Sigmoid colon (tissue), 7 donors: ENCODE results near the gene SPRED2. TPM values are rescaled to one million over a fixed set of nuclear protein-coding genes. Genes with fewer than 3 reads are reported as not detected.

Experiments used
- DNase-seq: peaks from one replicate; pipeline ENCODE4 v3.0.0-alpha.2; 2019
- H3K27ac ChIP-seq, 4 donors: fragments of 200-600 bp; sonication (generic); one replicate each; pipeline ENCODE4 v1.5.1; 2016 to 2019; ENCODE audit warnings: mild to moderate bottlenecking in 1 of 4
- H3K27me3 ChIP-seq, 3 donors: fragments of 200-600 bp; sonication (generic); one replicate each; pipeline ENCODE4 v1.5.1; 2019; ENCODE audit warnings: mild to moderate bottlenecking in 1 of 3
- H3K36me3 ChIP-seq, 4 donors: fragments of 200-600 bp; sonication (generic); one replicate each; pipeline ENCODE4 v1.5.1; 2016 to 2019
- H3K4me1 ChIP-seq, 4 donors: fragments of 200-600 bp; sonication (generic); one replicate each; pipeline ENCODE4 v1.5.1; 2017 to 2019
- H3K4me3 ChIP-seq, 4 donors: fragments of 200-600 bp; sonication (generic); one replicate each; pipeline ENCODE4 v1.5.1; 2017 to 2019; ENCODE audit warnings: mild to moderate bottlenecking in 2 of 4, moderate library complexity in 1 of 4
- H3K9me3 ChIP-seq, 4 donors: fragments of 200-600 bp in 3 of 4; sonication (generic) in 3 of 4; one replicate each; pipeline versions ENCODE4 v1.5.1 to v1.6.1; 2013 to 2019
- EP300 ChIP-seq, 4 donors: sonication (generic); formaldehyde crosslinking; IDR thresholded peaks; one replicate each; pipeline ENCODE4 v1.6.1; 2017; ENCODE audit warnings: antibody characterized with exemption in 4 of 4
- POLR2A ChIP-seq, 2 donors: fragments of 450-650 bp; IDR thresholded peaks; one replicate each; pipeline ENCODE4 v1.6.1; 2016; ENCODE audit warnings: antibody characterized with exemption in 2 of 2, mild to moderate bottlenecking in 2 of 2, moderate library complexity in 2 of 2
- POLR2AphosphoS5 ChIP-seq, 4 donors: sonication (generic); formaldehyde crosslinking; IDR thresholded peaks; one replicate each; pipeline ENCODE4 v1.6.1; 2017; ENCODE audit warnings: antibody characterized with exemption in 4 of 4
- WGBS, 2 donors: extraction: QIAGEN DNeasy Blood & Tissue Kit; methylation state at CpG; one replicate each; pipeline ENCODE4 v1.1.7; 2013; 5-methylcytosine and 5-hydroxymethylcytosine counted together
- intact Hi-C: fragments of 100-400 bp; cut with DNase I; formaldehyde crosslinking; loops from one replicate; pipeline ENCODE4 v1.15.1; 2023
- polyA plus RNA-seq, 3 donors: library from polyadenylated mRNA; stranded (reverse); fragments of 200-250 nt; gene quantifications; one replicate each; pipeline ENCODE4 v1.2.3, GENCODE V29; 2013
- total RNA-seq, 4 donors: library from RNA; depleted of rRNA; stranded (reverse); fragments of >200 nt; gene quantifications; one replicate each; pipeline ENCODE4 v1.1.0, GENCODE V29; 2016
- TF ChIP-seq, protein P1 (sequence below), 4 experiments: fragments of 450-650 bp in 3 of 4; fragments of 200-600 bp in 1 of 4; IDR thresholded peaks; one replicate each; pipeline ENCODE4 v1.5.1; 2016 to 2019; ENCODE audit warnings: antibody characterized with exemption in 4 of 4, mild to moderate bottlenecking in 3 of 4, moderate library complexity in 2 of 4
- donor health status: healthy with polysubstance abuse.
- donor health status: Bipolar disorder and iron deficiency.
- donor health status: healthy.

The SPRED2 gene
- total and polyA plus RNA-seq, 7 donors = 6.1 to 31.2 (median 13.0) TPM

DNA sequence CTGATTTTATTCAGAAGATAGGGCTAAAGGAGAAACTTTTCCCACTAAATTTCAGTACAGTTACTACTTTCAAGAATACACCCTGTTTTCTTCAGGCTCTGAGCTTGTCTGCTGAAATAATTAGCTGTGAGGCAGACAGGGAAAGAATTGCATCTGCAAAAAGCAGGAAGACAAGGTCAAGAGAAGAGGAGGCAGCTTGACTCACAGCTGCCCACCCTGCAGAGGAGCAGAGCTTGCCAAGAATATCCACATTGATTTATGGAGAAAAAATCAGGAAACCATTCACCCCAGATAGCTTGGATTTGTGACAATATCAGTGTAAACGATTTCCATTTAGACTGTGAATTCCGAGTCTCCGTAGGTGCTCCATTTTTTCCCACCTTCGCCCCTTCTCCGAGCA is 155.8 kb downstream of the SPRED2 start:
- no peaks in the 10 kb centered on the region for H3K9me3 ChIP-seq
- H3K36me3 ChIP-seq = peaks cover 0 to 20% (median 3%) of the 10 kb centered on the region in 4 donors
- DNase-seq = no peak
- H3K4me1 ChIP-seq = peaks cover 0 to 13% (median 0%) of the 10 kb centered on the region in 4 donors
- intact Hi-C loops = no loop called here
- no peak overlapping the region for H3K27ac ChIP-seq
- WGBS, 2 donors = 83 to 86% methylated on average over 5 of the region's 5 CpGs
- H3K4me3 ChIP-seq = no peak overlapping the region
- H3K27me3 ChIP-seq = no peaks in the 10 kb centered on the region
- TF ChIP-seq, protein P1, sequence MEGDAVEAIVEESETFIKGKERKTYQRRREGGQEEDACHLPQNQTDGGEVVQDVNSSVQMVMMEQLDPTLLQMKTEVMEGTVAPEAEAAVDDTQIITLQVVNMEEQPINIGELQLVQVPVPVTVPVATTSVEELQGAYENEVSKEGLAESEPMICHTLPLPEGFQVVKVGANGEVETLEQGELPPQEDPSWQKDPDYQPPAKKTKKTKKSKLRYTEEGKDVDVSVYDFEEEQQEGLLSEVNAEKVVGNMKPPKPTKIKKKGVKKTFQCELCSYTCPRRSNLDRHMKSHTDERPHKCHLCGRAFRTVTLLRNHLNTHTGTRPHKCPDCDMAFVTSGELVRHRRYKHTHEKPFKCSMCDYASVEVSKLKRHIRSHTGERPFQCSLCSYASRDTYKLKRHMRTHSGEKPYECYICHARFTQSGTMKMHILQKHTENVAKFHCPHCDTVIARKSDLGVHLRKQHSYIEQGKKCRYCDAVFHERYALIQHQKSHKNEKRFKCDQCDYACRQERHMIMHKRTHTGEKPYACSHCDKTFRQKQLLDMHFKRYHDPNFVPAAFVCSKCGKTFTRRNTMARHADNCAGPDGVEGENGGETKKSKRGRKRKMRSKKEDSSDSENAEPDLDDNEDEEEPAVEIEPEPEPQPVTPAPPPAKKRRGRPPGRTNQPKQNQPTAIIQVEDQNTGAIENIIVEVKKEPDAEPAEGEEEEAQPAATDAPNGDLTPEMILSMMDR (IDR thresholded peaks at IDR 0.05) = no peak
- TF ChIP-seq POLR2AphosphoS5 (IDR thresholded peaks at IDR 0.05) = no peak
- no peak for TF ChIP-seq POLR2A (IDR thresholded peaks at IDR 0.05)
- no peak for TF ChIP-seq EP300 (IDR thresholded peaks at IDR 0.05)

GRCh38 chr2:65275141-65275915 is 157.1 kb downstream of the SPRED2 start:
- H3K4me3 ChIP-seq = no peak overlapping the region
- no peaks in the 10 kb centered on the region for H3K27me3 ChIP-seq
- H3K4me1 ChIP-seq = peaks cover 0 to 13% (median 0%) of the 10 kb centered on the region in 4 donors
- DNase-seq = no peak
- no peak overlapping the region for H3K27ac ChIP-seq
- no peak for TF ChIP-seq EP300 (IDR thresholded peaks at IDR 0.05)
- TF ChIP-seq, protein P1 (IDR thresholded peaks at IDR 0.05) = no peak
- no peaks in the 10 kb centered on the region for H3K9me3 ChIP-seq
- intact Hi-C loops = no loop called here
- peaks cover 0 to 24% (median 3%) of the 10 kb centered on the region in 4 donors for H3K36me3 ChIP-seq
- 71 to 81% methylated on average over 4 of the region's 4 CpGs for whole genome bisulfite sequencing, 2 donors

- no peak for TF ChIP-seq POLR2AphosphoS5 (IDR thresholded peaks at IDR 0.05)
- no peak overlapping the region for H3K27ac ChIP-seq
- intact Hi-C loops = no loop called here
- peaks cover 0 to 24% (median 3%) of the 10 kb centered on the region in 4 donors for H3K36me3 ChIP-seq
- H3K9me3 ChIP-seq = no peaks in the 10 kb centered on the region
- no peaks in the 10 kb centered on the region for H3K27me3 ChIP-seq
- H3K4me3 ChIP-seq = no peak overlapping the region
- DNase-seq = no peak
- H3K4me1 ChIP-seq = peaks cover 0 to 8% (median 0%) of the 10 kb centered on the region in 4 donors
- 96% methylated on average over 8 of the region's 8 CpGs for WGBS, 2 donors
These were observed 159.1 kb downstream of the SPRED2 start for GRCh38 chr2:65273344-65273743.

DNA sequence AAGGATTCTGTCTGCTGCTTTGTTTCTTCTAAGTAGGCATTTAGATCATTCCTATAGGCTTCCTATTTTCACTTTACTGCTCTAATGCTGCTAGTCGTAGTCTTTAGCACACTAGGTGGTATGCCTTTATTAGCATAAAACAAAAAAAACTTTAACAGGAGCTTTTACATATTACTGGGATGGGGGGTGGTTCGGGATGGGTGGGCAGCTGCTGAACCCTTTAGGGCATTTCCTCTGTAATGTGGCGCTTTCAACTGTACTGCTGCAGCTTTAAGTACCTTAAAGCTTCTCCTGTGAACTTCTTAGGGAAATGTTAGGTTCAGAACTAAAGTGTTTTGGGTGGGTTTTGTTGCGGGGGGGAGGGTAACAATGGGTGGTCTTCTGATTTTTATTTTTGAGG is 163.4 kb downstream of the SPRED2 start:
- Histone ChIP-seq H3K4me1 (peaks cover 0 to 3% (median 0%) of the 10 kb centered on the region in 4 donors), H3K36me3 (peaks cover 0 to 44% (median 6%) of the 10 kb centered on the region in 4 donors)
- intact Hi-C loops = loop anchor here (5.0 kb wide), 1 partner anchor 303 kb away; no protein-coding TSS in a partner anchor

GRCh38 chr2:65267008-65267407 is 165.4 kb downstream of the SPRED2 start:
- 91 to 92% methylated on average over 1 of the region's 1 CpG for WGBS, 2 donors
- intact Hi-C loops = loop anchor here (5.0 kb wide), 1 partner anchor 305 kb away; no protein-coding TSS in a partner anchor

More for the DNA sequence above, 163.4 kb downstream of the SPRED2 start:
- H3K9me3 ChIP-seq = no peaks in the 10 kb centered on the region
- H3K27ac ChIP-seq = no peak overlapping the region
- no peaks in the 10 kb centered on the region for H3K27me3 ChIP-seq
- WGBS, 2 donors = 84 to 87% methylated on average over 4 of the region's 4 CpGs
- TF ChIP-seq POLR2A (IDR thresholded peaks at IDR 0.05) = no peak
- TF ChIP-seq POLR2AphosphoS5 (IDR thresholded peaks at IDR 0.05) = no peak
- TF ChIP-seq, protein P1 (IDR thresholded peaks at IDR 0.05) = no peak
- no peak for TF ChIP-seq EP300 (IDR thresholded peaks at IDR 0.05)
- H3K4me3 ChIP-seq = no peak overlapping the region
- DNase-seq = no peak

More at GRCh38 chr2:65267008-65267407, 165.4 kb downstream of the SPRED2 start:
- TF ChIP-seq, protein P1 (IDR thresholded peaks at IDR 0.05) = no peak
- no peak for TF ChIP-seq POLR2A (IDR thresholded peaks at IDR 0.05)
- no peak for TF ChIP-seq EP300 (IDR thresholded peaks at IDR 0.05)
- no peak for TF ChIP-seq POLR2AphosphoS5 (IDR thresholded peaks at IDR 0.05)
- H3K27me3 ChIP-seq = no peaks in the 10 kb centered on the region
- H3K36me3 ChIP-seq = peaks cover 0 to 32% (median 5%) of the 10 kb centered on the region in 4 donors
- no peak overlapping the region for H3K27ac ChIP-seq
- no peaks in the 10 kb centered on the region for H3K9me3 ChIP-seq
- DNase-seq = no peak
- H3K4me3 ChIP-seq = no peak overlapping the region
- peaks cover 0 to 3% (median 0%) of the 10 kb centered on the region in 4 donors for H3K4me1 ChIP-seq
